Measurements from ENCODE around the gene SMG6. TPM values are rescaled to one million over a fixed set of nuclear protein-coding genes. Genes with fewer than 3 reads are reported as not detected.

Gene SMG6
- total and polyA plus RNA-seq, 2 of the 13 experiments (the other 11 are each of a cell fraction or from before 2014, with no cell fraction given), result 4.6 to 14.6 TPM

DNA sequence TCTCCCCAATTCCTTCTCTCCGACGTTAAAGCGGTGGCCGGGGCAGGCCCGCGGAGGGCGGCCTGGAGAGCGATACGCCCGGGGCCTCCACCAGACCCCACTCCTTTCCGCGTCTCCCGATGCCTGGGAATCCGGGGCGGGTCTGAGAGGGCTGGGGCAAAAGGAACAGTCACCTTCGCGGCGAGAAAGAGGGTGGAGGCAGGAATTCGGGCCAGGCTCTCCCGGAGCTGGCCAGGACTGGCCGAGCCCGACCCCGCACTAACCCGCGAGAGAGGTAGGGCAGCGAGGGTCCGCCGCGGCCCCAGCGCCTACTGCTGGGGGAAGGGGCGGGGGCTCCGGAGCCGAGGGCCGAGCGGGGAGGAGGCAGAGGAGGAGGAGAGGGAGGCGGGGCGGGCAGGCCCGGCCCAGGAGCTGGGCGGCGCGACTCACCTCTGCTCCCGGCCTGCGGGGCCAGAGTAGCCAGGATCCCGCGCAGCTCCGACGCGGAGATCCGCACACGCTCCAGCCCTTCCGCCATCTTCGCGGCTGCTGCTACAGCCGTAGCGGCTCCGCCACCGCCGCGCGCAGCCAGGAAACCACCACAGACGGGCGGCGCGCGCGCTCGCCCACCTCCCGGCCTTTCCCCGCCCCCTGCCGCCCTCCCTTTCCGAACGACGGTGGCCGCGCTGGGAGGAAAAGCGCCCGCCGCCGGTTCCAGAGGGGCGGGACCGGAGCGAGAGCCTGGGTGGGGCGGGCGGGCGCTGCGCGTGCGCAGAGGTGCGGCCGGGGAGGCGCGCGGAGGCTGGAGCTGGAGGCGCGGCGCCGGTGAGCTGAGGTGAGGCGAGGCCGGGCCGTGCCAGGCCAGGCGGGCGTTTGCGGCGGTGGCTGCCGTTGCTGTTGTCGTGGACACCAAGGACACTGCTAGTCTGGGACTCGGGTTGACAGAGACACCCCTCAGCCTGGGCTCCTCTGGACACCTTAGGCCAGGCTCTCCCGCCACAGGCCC, at the start of gene SMG6, which contains the start of gene SRR (continued):
- TF ChIP-seq, protein P1, sequence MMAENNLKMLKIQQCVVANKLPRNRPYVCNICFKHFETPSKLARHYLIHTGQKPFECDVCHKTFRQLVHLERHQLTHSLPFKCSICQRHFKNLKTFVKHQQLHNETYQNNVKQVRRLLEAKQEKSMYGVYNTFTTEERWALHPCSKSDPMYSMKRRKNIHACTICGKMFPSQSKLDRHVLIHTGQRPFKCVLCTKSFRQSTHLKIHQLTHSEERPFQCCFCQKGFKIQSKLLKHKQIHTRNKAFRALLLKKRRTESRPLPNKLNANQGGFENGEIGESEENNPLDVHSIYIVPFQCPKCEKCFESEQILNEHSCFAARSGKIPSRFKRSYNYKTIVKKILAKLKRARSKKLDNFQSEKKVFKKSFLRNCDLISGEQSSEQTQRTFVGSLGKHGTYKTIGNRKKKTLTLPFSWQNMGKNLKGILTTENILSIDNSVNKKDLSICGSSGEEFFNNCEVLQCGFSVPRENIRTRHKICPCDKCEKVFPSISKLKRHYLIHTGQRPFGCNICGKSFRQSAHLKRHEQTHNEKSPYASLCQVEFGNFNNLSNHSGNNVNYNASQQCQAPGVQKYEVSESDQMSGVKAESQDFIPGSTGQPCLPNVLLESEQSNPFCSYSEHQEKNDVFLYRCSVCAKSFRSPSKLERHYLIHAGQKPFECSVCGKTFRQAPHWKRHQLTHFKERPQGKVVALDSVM (CRISPR knock-in tag; IDR thresholded peaks at IDR 0.05), result peak; percentile 100
- TF ChIP-seq BRD4 (CRISPR knock-in tag; IDR thresholded peaks at IDR 0.05) (0 out of 2 replicates have a peak, but pooled peaks have one; percentile 16), ZNF772 (CRISPR knock-in tag; IDR thresholded peaks at IDR 0.05) (peak; percentile 89; the same call in 1 of the 2 replicates), ZNF839 (CRISPR knock-in tag; IDR thresholded peaks at IDR 0.05; ENCODE audit: borderline replicate concordance) (0 out of 2 replicates have a peak, but pooled peaks have one; percentile 27), KMT2B (CRISPR knock-in tag; IDR thresholded peaks at IDR 0.05) (peak; percentile 21; the same call in 1 of the 2 replicates), HDAC1 (CRISPR knock-in tag; IDR thresholded peaks at IDR 0.05) (peak; percentile 45; the same call in 1 of the 2 replicates), ZNF501 (CRISPR knock-in tag; IDR thresholded peaks at IDR 0.05) (peak; percentile 64; the same call in 1 of the 2 replicates), SRY (CRISPR knock-in tag; IDR thresholded peaks at IDR 0.05) (peak; percentile 71; the same call in 1 of the 2 replicates), POLR2AphosphoS5 (IDR thresholded peaks at IDR 0.05; ENCODE audit: low read depth, low read length) (peak; percentile 65), POLR2G (IDR thresholded peaks at IDR 0.05; ENCODE audit: low read depth, low read length) (peak; percentile 88), BHLHE40 (IDR thresholded peaks at IDR 0.05; ENCODE audit: low read length) (no peak), MXD4 (CRISPR knock-in tag; IDR thresholded peaks at IDR 0.05) (no peak), HES4 (CRISPR knock-in tag; IDR thresholded peaks at IDR 0.05; ENCODE audit: borderline replicate concordance) (peak; percentile 10; the same call in 1 of the 2 replicates), ZNF232 (CRISPR knock-in tag; IDR thresholded peaks at IDR 0.05; ENCODE audit: borderline replicate concordance) (no peak), HNRNPLL (IDR thresholded peaks at IDR 0.05; ENCODE audit: low read depth, low read length, poor library complexity, severe bottlenecking) (peak; percentile 94), ZSCAN31 (CRISPR knock-in tag; IDR thresholded peaks at IDR 0.05; ENCODE audit: low read depth) (peak; percentile 79), SALL1 (CRISPR knock-in tag; IDR thresholded peaks at IDR 0.05) (peak; percentile 49; the same call in 1 of the 2 replicates), RXRA (CRISPR knock-in tag; IDR thresholded peaks at IDR 0.05) (peak; percentile 65; the same call in 1 of the 2 replicates), KLF12 (CRISPR knock-in tag; IDR thresholded peaks at IDR 0.05; ENCODE audit: borderline replicate concordance) (peak; percentile 90; the same call in 1 of the 2 replicates), CCDC6 (CRISPR knock-in tag; IDR thresholded peaks at IDR 0.05) (0 out of 2 replicates have a peak, but pooled peaks have one; percentile 31)
- TF ChIP-seq, protein P2, sequence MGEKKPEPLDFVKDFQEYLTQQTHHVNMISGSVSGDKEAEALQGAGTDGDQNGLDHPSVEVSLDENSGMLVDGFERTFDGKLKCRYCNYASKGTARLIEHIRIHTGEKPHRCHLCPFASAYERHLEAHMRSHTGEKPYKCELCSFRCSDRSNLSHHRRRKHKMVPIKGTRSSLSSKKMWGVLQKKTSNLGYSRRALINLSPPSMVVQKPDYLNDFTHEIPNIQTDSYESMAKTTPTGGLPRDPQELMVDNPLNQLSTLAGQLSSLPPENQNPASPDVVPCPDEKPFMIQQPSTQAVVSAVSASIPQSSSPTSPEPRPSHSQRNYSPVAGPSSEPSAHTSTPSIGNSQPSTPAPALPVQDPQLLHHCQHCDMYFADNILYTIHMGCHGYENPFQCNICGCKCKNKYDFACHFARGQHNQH (CRISPR knock-in tag; IDR thresholded peaks at IDR 0.05), result peak; percentile 39
- TF ChIP-seq, protein P3, sequence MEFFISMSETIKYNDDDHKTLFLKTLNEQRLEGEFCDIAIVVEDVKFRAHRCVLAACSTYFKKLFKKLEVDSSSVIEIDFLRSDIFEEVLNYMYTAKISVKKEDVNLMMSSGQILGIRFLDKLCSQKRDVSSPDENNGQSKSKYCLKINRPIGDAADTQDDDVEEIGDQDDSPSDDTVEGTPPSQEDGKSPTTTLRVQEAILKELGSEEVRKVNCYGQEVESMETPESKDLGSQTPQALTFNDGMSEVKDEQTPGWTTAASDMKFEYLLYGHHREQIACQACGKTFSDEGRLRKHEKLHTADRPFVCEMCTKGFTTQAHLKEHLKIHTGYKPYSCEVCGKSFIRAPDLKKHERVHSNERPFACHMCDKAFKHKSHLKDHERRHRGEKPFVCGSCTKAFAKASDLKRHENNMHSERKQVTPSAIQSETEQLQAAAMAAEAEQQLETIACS (CRISPR knock-in tag; IDR thresholded peaks at IDR 0.05), result peak; percentile 65
- TF ChIP-seq, protein P4, sequence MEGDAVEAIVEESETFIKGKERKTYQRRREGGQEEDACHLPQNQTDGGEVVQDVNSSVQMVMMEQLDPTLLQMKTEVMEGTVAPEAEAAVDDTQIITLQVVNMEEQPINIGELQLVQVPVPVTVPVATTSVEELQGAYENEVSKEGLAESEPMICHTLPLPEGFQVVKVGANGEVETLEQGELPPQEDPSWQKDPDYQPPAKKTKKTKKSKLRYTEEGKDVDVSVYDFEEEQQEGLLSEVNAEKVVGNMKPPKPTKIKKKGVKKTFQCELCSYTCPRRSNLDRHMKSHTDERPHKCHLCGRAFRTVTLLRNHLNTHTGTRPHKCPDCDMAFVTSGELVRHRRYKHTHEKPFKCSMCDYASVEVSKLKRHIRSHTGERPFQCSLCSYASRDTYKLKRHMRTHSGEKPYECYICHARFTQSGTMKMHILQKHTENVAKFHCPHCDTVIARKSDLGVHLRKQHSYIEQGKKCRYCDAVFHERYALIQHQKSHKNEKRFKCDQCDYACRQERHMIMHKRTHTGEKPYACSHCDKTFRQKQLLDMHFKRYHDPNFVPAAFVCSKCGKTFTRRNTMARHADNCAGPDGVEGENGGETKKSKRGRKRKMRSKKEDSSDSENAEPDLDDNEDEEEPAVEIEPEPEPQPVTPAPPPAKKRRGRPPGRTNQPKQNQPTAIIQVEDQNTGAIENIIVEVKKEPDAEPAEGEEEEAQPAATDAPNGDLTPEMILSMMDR (CRISPR knock-in tag; IDR thresholded peaks at IDR 0.05), result 0 out of 2 replicates have a peak, but pooled peaks have one; percentile 3

Measured in HepG2 (cell line).